GM12878 (cell line): Measurements from ENCODE around the gene CARD11. TPM values are rescaled to one million over a fixed set of nuclear protein-coding genes. Genes with fewer than 3 reads are reported as not detected.

Experiments used
- ATAC-seq: fragments of 200-7000 bp; cut with Tn5 transposase; 3 replicates; pipeline ENCODE4 v1.9.1; 2020; ENCODE audit warnings: mild to moderate bottlenecking, moderate library complexity
- BruUV-seq: library from RNA; stranded (reverse); fragments of 400-500 nt; replicated peaks from 2 replicates; lab custom pipeline; 2021; lab: Mats Ljungman, UMichigan
- CTCF ChIA-PET: fragments of 300-600 bp; sonication (Branson Sonifier 250); formaldehyde crosslinking; extraction: SDS; loops from one replicate; lab custom pipeline; 2021; ENCODE audit warnings: inconsistent platforms; lab: Yijun Ruan, JAX
- POLR2A ChIA-PET: fragments of 350-600 bp; formaldehyde crosslinking; extraction: SDS; loops from one replicate; lab custom pipeline; 2021; ENCODE audit warnings: inconsistent platforms; lab: Charles Lee
- RAD21 ChIA-PET: fragments of 300-600 bp; sonication (Branson Sonifier 250); formaldehyde crosslinking; loops from one replicate; lab custom pipeline; 2023; ENCODE audit warnings: antibody characterized with exemption; ENCODE audit not compliant: unreplicated experiment; lab: Charles Lee
- SMC1A ChIA-PET: fragments of 300-600 bp; sonication (Branson Sonifier 250); formaldehyde crosslinking; loops from one replicate; lab custom pipeline; 2023; ENCODE audit not compliant: unreplicated experiment, uncharacterized antibody; lab: Charles Lee
- DNase-seq: peaks from one replicate; pipeline ENCODE4 v3.0.0-alpha.2; 2011; ENCODE audit warnings: low read depth, low spot score
- FAIRE-seq: peaks from 3 replicates; lab custom pipeline; 2011; peaks lifted over from hg19 to GRCh38; lab: Jason Lieb, UNC
- H2AFZ ChIP-seq: 2 replicates; pipeline ENCODE4 v1.6.0; 2011; ENCODE audit warnings: low read depth, low read length, control low read depth; ENCODE audit not compliant: control insufficient read depth
- H3K27ac ChIP-seq: 2 replicates; pipeline ENCODE4 v1.5.1; 2011; ENCODE audit warnings: control low read depth; ENCODE audit not compliant: control insufficient read depth, insufficient read depth
- H3K27me3 ChIP-seq, 2 experiments: replicated peaks in 1 of 2; 2 replicates each; pipeline versions ENCODE4 v1.6.0 to v1.6.1; 2011; ENCODE audit warnings: low read length in 1 of 2; ENCODE audit not compliant: control insufficient read depth in 2 of 2, insufficient read depth in 2 of 2
- H3K36me3 ChIP-seq, 2 experiments: 2 replicates each; pipeline ENCODE4 v1.5.1; 2011; ENCODE audit warnings: low read length in 1 of 2; ENCODE audit not compliant: control insufficient read depth in 2 of 2, insufficient read depth in 2 of 2
- H3K4me1 ChIP-seq: 2 replicates; pipeline ENCODE4 v1.6.1; 2011; ENCODE audit warnings: mild to moderate bottlenecking, low read length, moderate library complexity, mixed read lengths; ENCODE audit not compliant: control insufficient read depth, insufficient read depth
- H3K4me2 ChIP-seq: 2 replicates; pipeline ENCODE4 v1.6.0; 2011; ENCODE audit warnings: control low read depth; ENCODE audit not compliant: control insufficient read depth, insufficient read depth
- H3K4me3 ChIP-seq: fragments of 200-600 bp; sonication (generic); 2 replicates; pipeline ENCODE4 v1.5.1; 2016
- H3K79me2 ChIP-seq: 2 replicates; pipeline ENCODE4 v1.6.0; 2011; ENCODE audit warnings: low read length; ENCODE audit not compliant: control insufficient read depth, insufficient read depth
- H3K9ac ChIP-seq: 2 replicates; pipeline ENCODE4 v1.8.0; 2011; ENCODE audit warnings: low read length, control low read depth, mixed read lengths; ENCODE audit not compliant: control insufficient read depth, insufficient read depth
- H3K9me3 ChIP-seq: replicated peaks from 3 replicates; pipeline ENCODE4 v1.5.1; 2011; ENCODE audit warnings: mild to moderate bottlenecking, low read length; ENCODE audit not compliant: control insufficient read depth, insufficient read depth
- H4K20me1 ChIP-seq: 2 replicates; pipeline ENCODE4 v1.6.0; 2011; ENCODE audit not compliant: control insufficient read depth, insufficient read depth
- BRCA1 ChIP-seq: IDR thresholded peaks from 2 replicates; pipeline ENCODE4 v1.6.1; 2011; ENCODE audit warnings: low read depth, low read length, improper control_type of control experiment
- CBX3 ChIP-seq: fragments of 200-600 bp; sonication (generic); IDR thresholded peaks from 2 replicates; pipeline ENCODE4 v1.6.1; 2016; ENCODE audit warnings: low read depth, borderline replicate concordance
- E4F1 ChIP-seq: fragments of 450-650 bp; IDR thresholded peaks from 2 replicates; pipeline ENCODE4 v1.6.1; 2018; ENCODE audit warnings: borderline replicate concordance, mild to moderate bottlenecking; ENCODE audit not compliant: partially characterized antibody
- MLLT1 ChIP-seq: fragments of 450-650 bp; IDR thresholded peaks from 2 replicates; pipeline ENCODE4 v1.6.1; 2016; ENCODE audit warnings: mild to moderate bottlenecking
- POLR2A ChIP-seq: IDR thresholded peaks from 2 replicates; pipeline ENCODE4 v1.6.1; 2011; ENCODE audit warnings: low read depth, mild to moderate bottlenecking, low read length
- RUNX3 ChIP-seq: IDR thresholded peaks from 2 replicates; pipeline ENCODE4 v1.6.1; 2012; ENCODE audit warnings: low read length, inconsistent platforms
- STAT1 ChIP-seq: fragments of 450-650 bp; conservative IDR thresholded peaks from 2 replicates; pipeline ENCODE4 v1.6.1; 2014; ENCODE audit warnings: antibody characterized with exemption, mild to moderate bottlenecking
- STAT3 ChIP-seq: IDR thresholded peaks from 2 replicates; pipeline ENCODE4 v1.6.1; 2011; ENCODE audit warnings: low read depth, low read length, improper control_type of control experiment
- USF1 ChIP-seq: IDR thresholded peaks from 2 replicates; pipeline ENCODE4 v1.6.1; 2011; ENCODE audit warnings: borderline replicate concordance, low read depth, mild to moderate bottlenecking, moderate library complexity, mixed read lengths, low read length; ENCODE audit not compliant: insufficient read depth; ENCODE audit errors: extremely low read length
- WGBS: methylation state at CpG from one replicate; pipeline ENCODE4 v1.1.6; 2016; ENCODE audit warnings: low lambda C conversion rate; ENCODE audit not compliant: insufficient replicate concordance, insufficient coverage; ENCODE audit errors: missing lambda C conversion rate; 5-methylcytosine and 5-hydroxymethylcytosine counted together
- in situ Hi-C: fragments of 300-500 bp; cut with MboI; formaldehyde crosslinking; loops from 9 replicates; pipeline ENCODE4 v1.14.3; 2018; ENCODE audit warnings: mixed read lengths
- intact Hi-C: fragments of 100-400 bp; cut with micrococcal nuclease; formaldehyde crosslinking; loops from one replicate; pipeline ENCODE4 v1.14.2; 2022; ENCODE audit not compliant: unreplicated experiment
- polyA plus RNA-seq, 11 experiments: library from polyadenylated mRNA; depleted of rRNA in 4 of 11; unstranded in 6 of 11; stranded (reverse) in 5 of 11; fragments of >200 nt; fragmentation: Nextera tagmentation in 4 of 11; fragmentation: Illumina TruSeq in 1 of 11; extraction: Ambion mirVana in 4 of 11; extraction: Trizol in 1 of 11; gene quantifications; 1 replicate in 1 of 11; 2 replicates in 10 of 11; pipeline versions ENCODE4 v1.2.1 to v1.2.3, GENCODE V29; 2011 to 2016; ENCODE audit warnings: inconsistent platforms in 2 of 11, missing spikeins in 2 of 11, low read depth in 1 of 11
- total RNA-seq, 4 experiments: library from RNA; depleted of rRNA in 3 of 4; stranded (reverse); fragments of >200 nt in 3 of 4; fragmentation: Illumina TruSeq in 1 of 4; extraction: Trizol in 1 of 4; gene quantifications; 2 replicates each; pipeline versions ENCODE4 v1.2.1 to v1.2.3, GENCODE V29; 2013 to 2021

CARD11 gene
- total and polyA plus RNA-seq, 10 of the 15 experiments (the other 5 are each of a cell fraction or from before 2014, with no cell fraction given), result 0.27 to 72.0 (median 28.4) TPM

GRCh38 chr7:2923291-2923781 lies 120.3 kb downstream of the CARD11 start:
- POLR2A ChIA-PET, result interaction anchor here (0.5 kb wide), 1 partner anchor 31 kb away, joined by 3 read pairs; no protein-coding TSS in a partner anchor
- CTCF ChIA-PET, result no interaction called here
- RAD21 ChIA-PET, result no interaction called here

More at GRCh38 chr7:2923291-2923781, 120.3 kb downstream of the CARD11 start:
- Histone ChIP-seq H2AFZ (no peak overlapping the region), H4K20me1 (no peaks in the 10 kb centered on the region), H3K36me3 (peaks cover 7 to 14% of the 10 kb centered on the region in 2 experiments), H3K79me2 (no peaks in the 10 kb centered on the region), H3K4me2 (no peak overlapping the region), H3K4me1 (no peaks in the 10 kb centered on the region), H3K9me3 (no peaks in the 10 kb centered on the region; the same call in 2 of the 3 replicates), H3K27me3 (no peaks in the 10 kb centered on the region), H3K4me3 (no peak overlapping the region), H3K9ac (no peak overlapping the region), H3K27ac (no peak overlapping the region)
- TF ChIP-seq USF1, result no peak
- no peak for TF ChIP-seq MLLT1
- TF ChIP-seq E4F1, result no peak
- no peak for TF ChIP-seq CBX3
- no peak for TF ChIP-seq POLR2A
- no peak for TF ChIP-seq STAT3
- TF ChIP-seq BRCA1, result no peak
- TF ChIP-seq RUNX3, result no peak
- no peak for TF ChIP-seq STAT1
- FAIRE-seq (no peak), ATAC-seq (no peak), DNase-seq (no peak)
- no TSS peak for BruUV-seq
- in situ Hi-C loops, result no loop called here
- SMC1A ChIA-PET, result interaction anchor here (0.7 kb wide), 1 partner anchor 12 kb away, joined by 3 read pairs; no protein-coding TSS in a partner anchor
- intact Hi-C loops, result no loop called here
- 94% methylated on average over 17 of the region's 17 CpGs for WGBS
